GM21528 (cell line): ENCODE data around the gene GNB1.

Experiments used
- ATAC-seq: cut with Tn5 transposase; IDR thresholded peaks from one replicate; pipeline ENCODE4 v1.9.1; 2021; ENCODE audit warnings: mild to moderate bottlenecking, moderate library complexity; ENCODE audit not compliant: unreplicated experiment, low FRiP score

Gene GNB1

DNA sequence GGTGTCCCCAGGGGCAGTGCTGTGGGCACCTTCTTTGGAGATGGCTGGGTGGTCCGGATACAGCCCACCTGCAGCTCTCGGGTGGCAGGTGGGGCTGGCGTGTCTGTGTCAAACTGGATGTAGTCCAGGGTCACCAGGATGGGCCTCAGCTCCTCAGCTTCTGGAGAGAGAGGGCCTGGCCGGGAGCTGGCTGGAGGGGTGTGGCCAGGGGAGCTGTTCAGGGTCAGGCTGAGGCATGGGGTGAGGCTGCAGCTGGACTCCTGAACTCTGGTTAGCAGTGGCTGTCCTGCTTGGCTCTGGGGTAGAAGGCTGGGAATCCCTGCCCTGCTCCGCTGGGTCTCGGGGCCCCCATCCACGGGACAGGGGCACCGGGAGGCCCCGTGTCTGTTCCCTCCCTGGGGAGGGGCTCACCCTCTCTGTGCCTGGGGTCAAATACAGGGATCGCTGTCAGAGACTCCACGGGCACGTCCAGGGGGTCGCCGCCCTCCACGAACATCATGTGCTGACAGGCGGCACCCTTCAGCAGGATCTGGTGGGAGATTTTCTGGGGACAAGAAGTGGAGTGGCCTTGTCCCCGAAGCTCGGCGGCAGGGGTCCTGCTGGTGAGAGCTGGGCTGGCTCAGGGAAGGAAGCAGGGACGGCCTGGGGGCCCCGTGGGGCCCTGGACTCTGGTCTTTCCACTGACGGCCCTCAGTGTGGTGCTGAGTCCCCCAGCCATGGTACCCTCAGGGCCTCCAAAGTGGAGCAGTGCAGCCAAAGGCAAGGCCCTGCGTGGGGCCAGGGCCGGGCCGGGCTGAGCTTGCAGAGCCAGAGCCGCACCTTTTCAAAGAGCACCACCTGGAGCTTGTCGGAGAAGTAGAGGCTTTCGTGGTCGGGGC is 32.3 kb upstream of the GNB1 start:
- ATAC-seq, result no peak

DNA sequence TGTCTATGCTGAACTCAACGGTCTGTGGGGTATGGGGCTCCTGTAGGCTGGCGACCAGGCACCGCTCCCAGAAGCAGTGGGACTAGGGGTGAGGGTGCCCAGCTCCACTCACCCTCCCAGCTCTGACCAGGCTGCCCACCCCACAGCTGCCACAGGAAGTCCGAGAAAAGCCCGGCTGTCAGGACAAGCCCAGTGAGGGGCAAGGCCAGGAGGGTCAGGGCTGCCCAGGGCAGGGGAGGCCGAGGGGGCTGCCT is 31.7 kb upstream of the GNB1 start:
- ATAC-seq, result no peak

DNA sequence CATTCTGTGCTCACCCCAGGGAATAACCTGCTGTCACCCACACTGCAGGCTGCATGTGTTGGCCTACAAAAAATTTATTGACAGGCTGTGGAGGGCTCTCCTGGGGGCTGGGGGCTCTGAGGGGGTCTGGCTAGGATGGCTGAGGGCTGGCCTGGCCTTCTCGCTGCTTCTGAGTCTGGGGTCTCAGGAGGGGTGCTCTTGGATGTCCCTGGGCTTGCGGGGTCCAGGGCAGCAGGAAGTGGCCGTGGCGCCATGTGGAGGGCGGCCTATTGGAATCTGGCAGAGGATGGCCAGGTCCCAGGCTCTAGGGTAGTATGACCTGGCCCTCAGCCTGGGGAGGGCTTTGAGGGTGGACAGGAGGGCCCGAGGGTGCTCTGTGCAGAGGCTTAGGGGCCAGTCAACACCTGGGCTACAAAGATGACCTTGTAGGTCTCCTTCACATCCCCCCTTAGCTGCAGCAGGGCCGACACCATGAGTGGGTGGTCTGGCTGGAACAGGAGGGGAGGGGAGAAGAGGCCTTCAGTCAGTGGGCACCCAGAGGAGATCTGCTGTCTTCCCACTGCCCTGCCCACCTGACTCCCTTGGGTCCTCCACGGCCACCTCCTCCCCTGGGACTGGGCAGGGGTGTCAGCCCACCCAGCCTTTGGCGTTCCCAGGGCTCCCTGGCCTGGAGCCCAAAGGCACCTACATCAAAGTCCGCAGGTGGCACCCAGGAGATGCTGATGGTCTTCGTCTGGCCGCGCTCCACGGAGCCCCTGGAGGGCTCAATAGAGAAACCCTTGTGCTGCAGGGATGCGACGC is 31.2 kb upstream of the GNB1 start:
- no peak for ATAC-seq

DNA sequence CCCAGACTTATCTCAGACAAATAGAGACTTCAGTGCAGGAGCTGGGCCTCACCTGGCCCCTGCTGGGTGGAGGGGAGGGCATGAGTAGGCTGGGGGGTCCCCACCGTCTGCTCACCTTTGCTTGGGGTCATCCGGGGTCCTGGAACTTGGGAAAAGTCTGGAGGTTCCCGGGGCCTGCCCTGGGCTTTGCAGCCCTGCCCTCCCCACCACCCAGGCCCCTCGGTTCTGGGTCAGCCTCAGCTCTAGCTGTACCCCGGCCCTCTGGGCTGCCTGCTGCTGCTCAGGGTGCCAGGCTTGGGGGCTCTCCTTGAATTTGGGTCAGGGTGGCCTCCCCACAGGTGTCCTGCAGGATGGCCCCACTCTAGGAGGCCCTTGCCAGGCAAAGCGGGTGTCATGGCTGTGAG is 30.6 kb upstream of the GNB1 start:
- no peak for ATAC-seq

DNA sequence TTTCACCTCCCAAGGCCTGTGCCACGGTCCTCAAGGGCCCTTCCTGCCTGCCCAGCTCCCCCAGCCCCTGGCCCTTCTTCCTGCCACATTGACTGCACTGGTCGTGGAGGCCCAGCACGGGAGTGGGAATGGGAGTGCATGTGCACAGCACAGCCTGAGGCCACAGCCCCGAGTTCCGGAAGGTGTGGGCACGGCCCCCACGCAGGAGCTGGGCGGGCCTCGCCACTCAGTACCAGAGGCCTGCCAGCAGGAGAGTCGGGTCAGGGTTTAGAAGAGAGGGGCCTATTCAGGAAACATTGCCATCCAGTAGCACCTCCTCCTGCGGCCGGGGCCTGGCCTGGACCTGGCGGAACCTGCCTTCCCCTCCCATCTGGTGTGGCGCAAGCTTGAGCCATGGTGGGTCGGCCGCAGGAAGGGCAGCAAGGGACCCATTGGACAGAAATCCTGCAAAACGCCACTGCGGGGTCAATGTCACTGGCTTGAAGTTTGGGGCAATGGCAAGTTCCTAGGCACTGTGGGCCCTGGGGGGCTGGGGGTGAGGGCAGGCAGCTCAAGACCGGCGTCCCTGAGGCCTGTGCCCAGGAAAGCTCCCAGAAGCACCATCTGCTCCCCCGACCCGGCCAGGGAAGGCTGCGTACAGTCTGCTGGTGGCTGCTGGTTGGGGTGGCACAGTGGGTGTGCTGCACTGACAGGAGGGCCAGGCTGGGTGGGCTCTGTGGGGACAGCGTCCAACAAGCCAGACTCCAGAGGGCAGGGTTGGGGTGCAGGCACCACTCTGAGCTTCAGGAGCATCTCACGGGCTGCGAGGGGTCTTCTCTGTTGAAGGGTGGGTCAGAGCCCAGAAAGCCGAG is 29.9 kb upstream of the GNB1 start:
- no peak for ATAC-seq

DNA sequence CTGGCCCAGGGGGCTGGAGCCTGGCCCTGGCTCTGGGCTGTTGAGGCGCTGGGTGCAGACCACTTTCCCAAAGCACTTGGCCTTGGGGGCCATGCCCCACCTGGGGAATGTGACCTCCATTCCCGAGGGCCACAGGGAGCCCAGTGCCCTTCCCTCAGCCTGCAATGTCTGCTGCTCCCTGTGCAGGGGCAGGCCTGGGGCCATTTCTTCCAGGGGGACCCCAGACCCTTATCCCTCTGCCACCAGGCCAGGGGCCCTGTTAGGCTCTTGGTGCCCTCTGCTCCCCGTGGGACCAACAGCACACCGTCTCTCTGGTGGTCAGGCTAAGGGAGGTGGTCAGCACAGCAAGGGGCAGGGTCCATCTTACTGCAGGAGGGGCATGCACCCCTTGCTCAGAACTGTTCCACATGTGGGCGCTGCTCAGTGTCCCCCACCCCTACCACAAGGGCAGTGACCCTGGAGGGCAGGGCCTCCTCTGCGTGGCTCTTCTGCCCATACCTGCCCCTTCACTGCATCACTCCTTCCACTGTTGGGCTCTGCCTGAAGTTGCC is 29.2 kb upstream of the GNB1 start:
- ATAC-seq, result no peak

DNA sequence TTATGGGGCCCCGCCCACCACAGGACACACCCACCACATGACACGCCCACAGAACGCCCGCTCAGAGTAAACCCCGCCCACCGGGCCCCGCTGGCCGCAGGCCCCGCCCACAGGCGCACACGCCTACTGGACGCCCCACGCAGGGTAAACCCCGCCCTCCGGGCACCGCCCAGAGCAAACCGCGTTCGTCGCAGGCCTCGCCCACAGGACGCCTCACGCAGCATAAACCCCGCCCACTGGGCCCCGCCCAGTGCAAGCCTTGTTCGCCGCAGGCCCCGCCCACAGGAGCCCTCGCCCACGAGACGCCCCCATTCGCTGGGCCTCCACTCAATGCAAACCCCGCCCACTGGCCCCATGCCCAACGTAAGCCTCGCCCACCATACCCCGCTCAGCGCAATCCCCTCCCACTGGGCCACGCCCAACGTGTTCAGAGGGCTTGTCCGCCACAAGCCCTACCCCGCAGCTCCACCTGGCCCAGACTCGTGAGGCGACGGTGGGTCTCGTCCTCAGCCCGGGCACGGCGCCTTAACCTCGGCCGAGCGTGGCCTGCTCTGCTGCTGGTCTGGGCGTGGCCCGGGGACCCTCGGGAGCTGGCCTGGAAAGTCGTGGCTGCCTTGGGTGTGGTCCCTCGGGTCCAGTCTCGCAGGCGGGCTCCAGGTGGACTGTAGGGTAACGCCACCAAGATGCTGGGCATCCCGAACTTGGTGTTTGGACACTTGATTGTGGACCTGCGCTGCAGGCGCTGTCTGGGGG is 28.6 kb upstream of the GNB1 start:
- peak; percentile 74 for ATAC-seq

DNA sequence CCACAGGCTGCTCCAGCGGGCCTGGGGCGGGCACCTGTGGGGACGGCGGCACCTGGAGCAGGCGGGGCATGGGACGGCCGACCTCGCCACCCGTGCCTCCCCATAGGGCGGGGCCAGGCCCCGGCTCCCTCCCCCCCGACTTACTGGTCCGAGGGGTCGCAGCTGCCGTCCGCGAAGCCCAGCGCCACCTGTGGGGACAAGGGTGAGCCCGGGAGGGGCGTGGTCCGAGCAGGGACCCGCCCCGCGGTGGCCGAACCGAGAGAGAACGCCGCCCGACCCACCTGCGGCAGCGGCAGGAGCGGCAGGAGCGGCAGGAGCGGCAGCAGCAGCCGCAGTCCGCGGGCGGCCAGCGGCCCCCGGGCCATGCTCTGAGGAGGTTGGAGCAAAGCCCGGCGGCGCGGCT is 28.0 kb upstream of the GNB1 start, which contains the start of gene TMEM52:
Gene TMEM52 (minus strand): TSS at position 379 of the 403 bp plus-strand sequence. CDS start 14 bp downstream, at position 365.
- peak; percentile 17 for ATAC-seq

DNA sequence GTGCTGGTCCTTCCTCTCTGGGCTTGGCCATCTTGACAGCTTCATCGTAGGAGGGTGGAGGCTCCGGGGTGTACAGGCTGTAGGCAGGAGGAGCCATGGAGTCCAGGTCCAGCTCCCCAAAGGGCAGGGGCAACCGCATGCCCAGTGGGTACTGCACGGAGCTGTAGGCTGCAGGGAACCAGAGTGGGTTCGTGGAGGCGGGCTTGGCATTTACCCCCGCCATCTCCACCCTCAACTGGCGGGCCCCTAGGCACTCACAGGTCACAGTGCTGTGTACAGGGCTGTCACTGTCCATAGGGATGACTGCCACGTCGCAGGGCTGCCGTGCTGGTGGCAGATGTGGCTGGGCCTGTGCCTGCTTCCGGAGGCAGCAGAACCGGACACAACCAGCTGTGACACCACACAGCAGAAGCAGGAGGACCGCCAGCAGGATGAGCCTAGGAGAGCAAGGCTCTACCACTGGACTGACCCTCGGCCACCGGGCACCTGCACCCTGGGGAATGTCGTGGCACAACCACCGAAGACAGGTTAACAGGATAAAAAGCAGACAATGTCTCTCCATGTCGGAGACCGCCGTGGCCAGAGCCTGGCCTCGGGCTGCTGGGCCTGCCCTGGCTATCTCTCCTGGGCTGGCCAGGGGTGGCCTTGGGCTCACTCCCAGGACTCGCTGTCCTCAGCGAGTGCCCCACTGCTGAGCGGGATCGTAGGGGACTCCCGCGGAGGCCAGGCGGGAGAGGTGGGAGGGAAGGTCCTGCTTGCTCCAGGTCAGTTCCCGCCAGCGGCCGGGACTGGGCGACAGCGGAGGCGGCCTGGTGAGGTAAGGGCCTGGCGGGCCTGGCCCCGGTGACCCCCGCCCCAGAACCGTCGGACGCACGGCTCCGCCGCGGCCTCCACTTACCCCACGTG is 27.4 kb upstream of the GNB1 start:
- no peak for ATAC-seq

DNA sequence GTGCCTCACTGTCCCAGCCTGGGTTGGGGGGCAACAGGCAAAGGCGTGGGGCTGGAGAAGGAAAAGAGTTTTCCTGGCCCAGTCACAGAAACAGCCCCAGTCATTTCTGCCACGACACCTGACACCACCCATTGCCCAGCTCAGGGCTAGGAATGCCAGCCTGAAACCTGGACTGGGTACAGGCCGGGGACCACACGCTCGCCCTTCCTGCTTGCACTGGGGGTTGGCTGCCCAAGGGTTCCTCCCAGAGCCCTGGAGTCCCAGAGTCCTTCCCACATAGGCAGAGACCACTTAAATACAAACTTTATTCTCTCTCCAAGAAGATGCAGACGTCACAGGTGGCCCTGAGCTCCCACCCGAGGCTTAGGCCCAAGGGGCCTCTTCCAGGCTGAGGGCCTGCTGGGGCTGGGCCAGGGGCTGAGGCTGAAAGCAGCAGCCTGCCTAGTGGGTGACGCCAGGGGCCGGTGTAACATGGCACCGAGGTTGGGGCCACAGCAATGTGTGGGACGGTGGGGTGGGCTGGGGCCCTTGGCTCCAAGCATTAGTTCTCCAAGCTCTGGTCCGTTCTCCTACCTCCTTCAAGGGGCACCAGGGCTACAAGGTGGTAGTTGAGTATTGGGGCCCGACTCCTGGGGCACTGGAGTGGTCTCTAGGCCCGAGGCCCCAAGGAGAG is 26.6 kb upstream of the GNB1 start:
- no peak for ATAC-seq

DNA sequence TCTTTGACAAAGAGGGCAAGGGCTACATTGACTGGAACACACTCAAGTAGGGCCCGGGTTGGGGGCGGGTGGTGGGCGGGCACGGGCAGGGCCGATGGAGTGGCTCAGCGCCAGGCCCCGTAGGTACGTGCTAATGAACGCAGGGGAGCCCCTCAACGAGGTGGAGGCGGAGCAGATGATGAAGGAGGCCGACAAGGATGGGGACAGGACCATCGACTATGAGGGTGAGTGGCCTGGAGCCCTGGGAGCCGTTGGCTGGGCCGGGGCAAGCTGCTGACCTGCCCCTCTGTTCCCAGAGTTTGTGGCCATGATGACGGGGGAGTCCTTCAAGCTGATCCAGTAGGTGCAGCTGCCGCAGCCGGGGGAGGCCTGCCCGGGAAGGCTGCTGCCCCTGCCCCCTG is 26.0 kb upstream of the GNB1 start:
- ATAC-seq, result no peak

DNA sequence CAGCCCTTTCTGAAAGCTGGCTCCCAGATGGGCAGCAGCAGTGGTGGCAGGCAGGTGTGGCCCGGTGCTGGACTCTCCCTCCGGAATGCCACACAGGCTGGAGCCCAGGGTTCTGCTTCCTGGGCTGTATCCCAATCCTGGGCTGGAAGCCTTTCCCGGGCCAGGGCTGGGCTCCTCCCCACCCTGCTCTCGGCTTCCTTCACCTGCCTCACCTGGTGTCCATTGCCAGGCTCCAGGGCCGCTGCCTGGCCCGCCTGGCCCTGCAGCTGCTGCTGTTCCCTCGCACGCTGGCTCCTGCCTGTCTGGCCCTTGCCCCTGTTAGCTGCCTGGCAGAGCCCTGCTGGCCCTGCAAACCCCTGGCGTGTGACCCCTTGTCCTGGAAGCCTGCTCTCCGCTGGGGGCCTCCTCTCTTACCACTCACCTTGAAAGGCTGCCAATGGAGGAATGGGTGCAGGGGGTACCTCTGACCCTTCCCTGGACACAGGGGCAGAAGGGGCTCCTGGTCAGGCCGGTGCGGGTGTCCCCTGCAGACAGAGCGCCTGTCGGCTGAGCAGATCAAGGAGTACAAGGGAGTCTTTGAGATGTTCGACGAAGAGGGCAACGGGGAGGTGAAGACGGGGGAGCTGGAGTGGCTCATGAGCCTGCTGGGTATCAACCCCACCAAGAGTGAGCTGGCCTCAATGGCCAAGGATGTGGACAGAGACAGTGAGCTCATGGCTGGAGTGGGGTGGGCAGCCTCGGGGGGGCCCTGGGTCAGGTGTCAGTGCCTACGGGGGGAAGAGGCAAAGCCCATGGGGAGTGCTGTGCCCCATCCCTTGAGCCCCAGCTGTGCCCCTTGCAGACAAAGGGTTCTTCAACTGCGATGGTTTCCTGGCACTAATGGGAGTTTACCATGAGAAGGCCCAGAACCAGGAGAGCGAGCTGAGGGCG is 25.3 kb upstream of the GNB1 start:
- no peak for ATAC-seq

DNA sequence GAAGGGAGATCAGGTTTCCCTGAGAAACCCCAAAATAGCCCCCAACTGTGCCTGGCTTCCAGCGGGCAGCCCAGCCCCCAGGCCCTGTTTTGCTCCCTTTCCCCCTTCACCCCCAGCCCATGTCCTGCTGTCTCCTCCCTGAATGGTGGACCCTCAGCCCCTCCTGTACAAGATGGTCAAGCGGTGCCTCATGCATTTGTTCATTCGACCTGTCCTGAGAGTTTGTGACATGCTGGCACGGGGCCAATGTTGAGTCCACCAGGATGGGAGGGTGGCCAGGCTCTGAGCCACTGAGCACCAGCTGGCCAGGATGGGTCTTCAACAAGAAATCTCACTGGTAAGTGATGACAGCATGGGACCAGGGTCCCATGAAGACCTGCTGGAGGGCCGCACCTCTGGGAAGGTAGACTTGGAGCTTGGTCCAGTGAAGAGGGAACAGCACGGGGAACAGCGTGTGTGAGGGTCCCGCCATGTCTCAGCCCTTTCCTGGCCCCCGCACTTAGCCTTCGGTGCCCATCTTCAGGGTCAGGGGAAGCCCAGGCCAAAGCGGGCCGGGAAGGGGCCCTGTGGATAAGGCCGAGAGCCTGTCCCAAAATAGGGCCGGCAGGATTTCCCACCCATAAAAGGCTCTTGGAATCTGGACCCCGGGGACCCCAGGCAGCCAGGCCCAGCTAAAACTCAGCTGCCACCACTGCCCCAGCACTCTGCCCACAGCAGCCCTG is 24.2 kb upstream of the GNB1 start, which contains the start of gene CALML6:
Gene CALML6 (plus strand): TSS at position 290 of the 722 bp plus-strand sequence. CDS start 21 bp downstream, at position 311.
- ATAC-seq, result no peak

DNA sequence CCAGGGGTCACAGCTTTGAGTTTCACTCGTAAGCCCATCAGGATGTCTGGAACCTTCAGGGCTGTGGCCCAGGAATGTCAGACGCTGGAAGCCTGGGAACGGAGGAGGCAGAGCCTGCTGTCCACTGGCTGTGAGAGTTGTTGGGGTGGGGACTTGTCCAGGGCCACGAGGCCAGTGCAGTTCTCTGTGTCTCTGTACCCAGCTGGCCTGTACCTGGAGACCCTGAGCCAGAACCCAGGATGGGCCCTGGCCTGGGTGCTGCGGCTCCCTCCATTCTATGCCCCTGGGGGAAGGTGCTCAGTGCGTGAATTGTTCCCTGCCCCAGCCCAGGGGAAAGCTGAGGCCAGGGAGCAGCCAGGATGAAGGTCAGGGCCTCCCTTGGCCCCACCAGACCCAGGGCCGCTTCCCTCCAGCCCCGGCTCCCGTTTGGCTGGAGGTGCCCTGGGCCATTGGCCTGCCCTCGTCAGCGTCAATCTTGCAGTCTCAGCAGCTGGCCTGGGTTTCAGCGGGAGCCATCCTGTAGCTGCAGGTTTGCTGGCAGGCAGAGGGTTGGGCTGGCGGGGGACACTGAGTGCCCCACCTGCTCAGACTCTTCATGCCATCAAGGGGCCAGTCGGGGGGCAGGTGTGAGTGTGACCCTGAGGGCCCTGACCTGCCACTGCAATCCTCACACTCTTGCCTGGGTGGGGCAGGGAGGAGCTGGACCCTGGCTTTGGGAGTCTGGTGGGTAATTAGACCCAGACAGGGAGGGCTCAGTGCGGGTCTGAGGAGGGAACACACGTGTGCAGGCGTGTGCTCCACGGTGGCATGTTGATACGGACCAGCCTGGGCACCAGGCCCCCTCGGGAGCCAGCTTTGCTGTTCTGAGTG is 23.4 kb upstream of the GNB1 start:
- no peak for ATAC-seq

DNA sequence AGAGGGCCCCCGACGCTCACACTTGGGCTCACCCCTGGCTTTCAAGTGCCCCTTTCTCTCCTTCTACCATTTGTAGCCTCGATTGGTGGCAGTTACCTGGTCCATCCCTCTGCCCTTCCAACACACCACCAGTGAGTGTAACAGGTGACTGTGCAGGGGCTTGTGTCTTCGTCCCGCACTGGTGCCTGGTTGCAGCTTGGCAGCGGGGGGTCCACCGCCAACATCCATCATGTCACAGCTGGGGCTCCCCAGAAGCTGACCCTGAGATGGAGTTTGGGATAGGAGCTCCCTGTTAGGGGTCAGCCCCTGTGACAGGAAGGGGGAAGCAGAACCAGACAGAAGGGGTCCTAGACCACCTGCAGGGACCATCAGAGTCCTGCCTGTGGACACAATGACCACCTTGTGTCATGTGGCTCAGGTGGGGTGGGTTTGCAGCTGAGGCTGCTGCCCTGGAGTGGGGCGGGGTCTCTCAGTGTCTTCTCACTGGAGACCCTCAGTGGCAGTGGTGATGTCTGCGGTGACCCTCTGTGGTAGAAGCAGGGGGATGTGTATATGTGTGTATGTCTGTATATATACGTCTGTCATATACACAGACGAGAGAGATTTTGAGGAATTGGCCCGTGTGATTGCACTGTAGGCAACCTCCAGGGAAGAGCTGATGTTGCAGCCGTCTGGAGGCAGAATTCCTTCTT is 20.6 kb upstream of the GNB1 start:
- ATAC-seq, result no peak
